OCI-LY3 (cell line): ENCODE measurements around the gene LRCH1.

Source experiments
- EZH2phosphoT487 ChIP-seq: fragments of 200-600 bp; shearing (Covaris generic); IDR thresholded peaks from 2 replicates; pipeline ENCODE4 v1.6.1; 2018; ENCODE audit warnings: antibody characterized with exemption, mixed run types, low read depth
- TF ChIP-seq, protein P1 (sequence below): fragments of 200-600, 300-600 bp; sonication (generic); IDR thresholded peaks from 2 replicates; pipeline ENCODE4 v1.5.1; 2014; ENCODE audit warnings: antibody characterized with exemption, low read length, low read depth

DNA sequence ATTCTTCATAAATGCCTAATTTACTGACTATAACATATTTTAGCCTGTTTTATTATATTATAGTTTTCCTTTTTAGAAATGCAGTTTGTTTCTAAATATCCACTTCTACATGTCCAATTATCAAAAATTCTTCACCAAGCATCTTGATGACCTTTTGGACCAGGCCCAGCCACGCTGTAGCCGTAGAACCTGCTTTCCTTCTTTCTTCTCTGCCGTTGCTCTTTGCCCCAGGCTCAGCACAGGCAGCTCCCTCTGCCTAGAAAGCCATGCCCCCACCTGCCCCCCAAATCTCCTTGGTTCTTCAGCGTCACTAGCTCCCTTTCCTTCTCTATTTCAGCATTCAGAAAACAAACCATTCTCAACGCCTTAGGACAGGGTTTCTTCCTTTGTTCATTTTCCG lies 178.6 kb downstream of the LRCH1 start:
- TF ChIP-seq, protein P1, sequence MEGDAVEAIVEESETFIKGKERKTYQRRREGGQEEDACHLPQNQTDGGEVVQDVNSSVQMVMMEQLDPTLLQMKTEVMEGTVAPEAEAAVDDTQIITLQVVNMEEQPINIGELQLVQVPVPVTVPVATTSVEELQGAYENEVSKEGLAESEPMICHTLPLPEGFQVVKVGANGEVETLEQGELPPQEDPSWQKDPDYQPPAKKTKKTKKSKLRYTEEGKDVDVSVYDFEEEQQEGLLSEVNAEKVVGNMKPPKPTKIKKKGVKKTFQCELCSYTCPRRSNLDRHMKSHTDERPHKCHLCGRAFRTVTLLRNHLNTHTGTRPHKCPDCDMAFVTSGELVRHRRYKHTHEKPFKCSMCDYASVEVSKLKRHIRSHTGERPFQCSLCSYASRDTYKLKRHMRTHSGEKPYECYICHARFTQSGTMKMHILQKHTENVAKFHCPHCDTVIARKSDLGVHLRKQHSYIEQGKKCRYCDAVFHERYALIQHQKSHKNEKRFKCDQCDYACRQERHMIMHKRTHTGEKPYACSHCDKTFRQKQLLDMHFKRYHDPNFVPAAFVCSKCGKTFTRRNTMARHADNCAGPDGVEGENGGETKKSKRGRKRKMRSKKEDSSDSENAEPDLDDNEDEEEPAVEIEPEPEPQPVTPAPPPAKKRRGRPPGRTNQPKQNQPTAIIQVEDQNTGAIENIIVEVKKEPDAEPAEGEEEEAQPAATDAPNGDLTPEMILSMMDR = no peak
- no peak for TF ChIP-seq EZH2phosphoT487
